HL-60 (cell line): ENCODE results near the gene RSPH1.

Experiments
- DNase-seq, 2 experiments: peaks; one replicate each; pipeline ENCODE4 v3.0.0-alpha.2; 2010 to 2020; ENCODE audit warnings: low read depth in 1 of 2, low spot score in 1 of 2
- H3K27ac ChIP-seq: fragments of 250-450 bp; sonication (Bioruptor Pico); replicated peaks from 2 replicates; pipeline ENCODE4 v1.5.1; 2020; ENCODE audit warnings: mild to moderate bottlenecking, moderate library complexity
- H3K27me3 ChIP-seq: fragments of 250-450 bp; sonication (Bioruptor Pico); 2 replicates; pipeline ENCODE4 v1.5.1; 2021; ENCODE audit warnings: mild to moderate bottlenecking, moderate library complexity; ENCODE audit not compliant: insufficient read depth, poor library complexity, severe bottlenecking
- H3K4me3 ChIP-seq: replicated peaks from 2 replicates; pipeline ENCODE4 v1.5.1; 2011; ENCODE audit warnings: mild to moderate bottlenecking, control low read depth, low read length; ENCODE audit not compliant: insufficient read depth
- CTCF ChIP-seq: IDR thresholded peaks from one replicate; pipeline ENCODE4 v1.5.1; 2011; ENCODE audit warnings: low read length, control low read depth, inconsistent platforms; ENCODE audit not compliant: insufficient read depth
- GABPA ChIP-seq: IDR thresholded peaks from 2 replicates; pipeline ENCODE4 v1.6.1; 2012; ENCODE audit warnings: low read depth
- POLR2AphosphoS5 ChIP-seq: IDR thresholded peaks from 2 replicates; pipeline ENCODE4 v1.6.1; 2012; ENCODE audit warnings: low read depth
- REST ChIP-seq: IDR thresholded peaks from 2 replicates; pipeline ENCODE4 v1.6.1; 2012; ENCODE audit warnings: low read depth; ENCODE audit not compliant: insufficient replicate concordance
- SPI1 ChIP-seq: IDR thresholded peaks from 2 replicates; pipeline ENCODE4 v1.6.1; 2012; ENCODE audit warnings: low read depth, mild to moderate bottlenecking, borderline replicate concordance

The RSPH1 gene

GRCh38 chr21:42444745-42445059 lies 51.3 kb downstream of the RSPH1 start:
- Histone ChIP-seq H3K27ac (no peak overlapping the region), H3K27me3 (no peaks in the 10 kb centered on the region), H3K4me3 (no peak overlapping the region)
- TF ChIP-seq SPI1 (no peak), GABPA (no peak), CTCF (no peak), REST (no peak), POLR2AphosphoS5 (no peak)
- no peak for DNase-seq

- Histone ChIP-seq H3K27ac (no peak overlapping the region), H3K27me3 (no peaks in the 10 kb centered on the region), H3K4me3 (no peak overlapping the region)
- TF ChIP-seq CTCF (no peak), SPI1 (no peak), GABPA (no peak), POLR2AphosphoS5 (no peak), REST (no peak)
- DNase-seq, result no peak
Measured at GRCh38 chr21:42443876-42444744, 51.9 kb downstream of the RSPH1 start.

- Histone ChIP-seq H3K27ac (no peak overlapping the region), H3K4me3 (no peak overlapping the region), H3K27me3 (no peaks in the 10 kb centered on the region)
- no peak for DNase-seq
- no peak for TF ChIP-seq SPI1
- TF ChIP-seq REST, result no peak
- no peak for TF ChIP-seq GABPA
- TF ChIP-seq CTCF, result no peak
- TF ChIP-seq POLR2AphosphoS5, result no peak
Measured at GRCh38 chr21:42443181-42443785, 52.7 kb downstream of the RSPH1 start.
